ENCODE results near the gene EYS. TPM values are rescaled to one million over a fixed set of nuclear protein-coding genes. Genes with fewer than 3 reads are reported as not detected.

The EYS gene
- total and polyA plus RNA-seq, 2 of the 8 experiments (the other 6 are each of a cell fraction or from before 2014, with no cell fraction given) = 0.05 to 0.13 TPM

GRCh38 chr6:64724091-64724490 lies 982.9 kb downstream of the EYS start:
- Histone ChIP-seq H2BK12ac (ENCODE audit: low read depth, low read length) (no peak overlapping the region), H4K8ac (ENCODE audit: extremely low read depth, insufficient read depth, low read length) (no peak overlapping the region), H2AFZ (ENCODE audit: low read length) (no peak overlapping the region), H4K20me1 (replicated peaks in 1 of 2; ENCODE audit: control insufficient read depth in 1 of 2, insufficient read depth in 2 of 2, low read length in 2 of 2) (no peaks in the 10 kb centered on the region), H4K91ac (replicated peaks; ENCODE audit: insufficient read length, low read length) (no peak overlapping the region), H2BK15ac (ENCODE audit: low read length) (no peak overlapping the region), H3K9me3 (ENCODE audit: insufficient read depth in 2 of 2, low read depth in 1 of 2, low read length in 1 of 2) (no peaks in the 10 kb centered on the region), H3K18ac (ENCODE audit: extremely low read depth, low read length) (no peak overlapping the region), H3K4me1 (replicated peaks in 1 of 4; ENCODE audit: control insufficient read depth in 3 of 4, insufficient read depth in 4 of 4, low read length in 3 of 4) (no peaks in the 10 kb centered on the region), H2AK5ac (ENCODE audit: low read depth, low read length) (no peak overlapping the region), H3K4me3 (ENCODE audit: extremely low read depth in 1 of 4, insufficient read depth in 2 of 4, low read depth in 3 of 4, low read length in 4 of 4) (no peak overlapping the region), H4K5ac (ENCODE audit: insufficient read length, low read depth, low read length) (no peak overlapping the region), H3K4me2 (ENCODE audit: insufficient read depth in 1 of 2, low read depth in 2 of 2, low read length in 2 of 2) (no peak overlapping the region), H3K9ac (replicated peaks in 1 of 4; ENCODE audit: extremely low read depth in 1 of 4, low read depth in 3 of 4, low read length in 3 of 4) (no peak overlapping the region), H3K79me1 (ENCODE audit: low read depth, low read length) (no peaks in the 10 kb centered on the region), H2BK20ac (ENCODE audit: low read length) (no peak overlapping the region), H3K36me3 (ENCODE audit: control insufficient read depth in 2 of 4, insufficient read depth in 4 of 4, low read length in 3 of 4) (no peaks in the 10 kb centered on the region), H3K23ac (ENCODE audit: insufficient read length) (no peak overlapping the region), H3K56ac (replicated peaks; ENCODE audit: insufficient read length, low read depth, low read length) (no peak overlapping the region), H3K4ac (replicated peaks; ENCODE audit: insufficient read length, low read depth, low read length) (no peak overlapping the region), H3K27me3 (replicated peaks in 1 of 4; ENCODE audit: control insufficient read depth in 3 of 4, extremely low read depth in 1 of 4, insufficient read depth in 3 of 4, low read length in 3 of 4) (no peaks in the 10 kb centered on the region), H3K79me2 (ENCODE audit: control insufficient read depth in 1 of 2, insufficient read depth in 2 of 2, low read length in 2 of 2) (no peaks in the 10 kb centered on the region), H3K14ac (ENCODE audit: insufficient read length) (no peak overlapping the region), H3K27ac (ENCODE audit: low read depth, low read length) (no peak overlapping the region), H2BK5ac (ENCODE audit: low read depth, low read length) (no peak overlapping the region), H3K23me2 (ENCODE audit: low read depth, low read length) (no peaks in the 10 kb centered on the region), H2BK120ac (replicated peaks; ENCODE audit: low read depth, low read length) (no peak overlapping the region)
- no peak for TF ChIP-seq SP4 (IDR thresholded peaks at IDR 0.05; ENCODE audit: low read length)
- TF ChIP-seq KDM4A (IDR thresholded peaks at IDR 0.05; ENCODE audit: low read depth, low read length, severe bottlenecking) = no peak
- TF ChIP-seq YY1 (IDR thresholded peaks at IDR 0.05; ENCODE audit: low read depth, low read length) = no peak
- DNase-seq (ENCODE audit: low read depth in 1 of 2, low spot score in 2 of 2) = no peak
- CTCF ChIA-PET (ENCODE audit: partially characterized antibody) = no interaction called here
- POLR2A ChIA-PET (ENCODE audit: partially characterized antibody) = no interaction called here
- FAIRE-seq = no peak
- 87% methylated on average over 3 of the region's 3 CpGs; no CpG with 5 or more reads in 1 of the 2 experiments for WGBS, 2 experiments (ENCODE audit: extremely low coverage in 1 of 2, insufficient coverage in 1 of 2, insufficient read length in 1 of 2, insufficient replicate concordance in 2 of 2, low coverage in 1 of 2, low lambda C conversion rate in 2 of 2, missing lambda C conversion rate in 1 of 2)

Measured in H1 (cell line).